Heart right ventricle (tissue), 16 donors: ENCODE measurements around the gene ZNF695. TPM values are rescaled to one million over a fixed set of nuclear protein-coding genes. Genes with fewer than 3 reads are reported as not detected.

Experiments used
- ATAC-seq, 8 donors: fragments of 200-7000 bp; cut with Tn5 transposase; one replicate each; pipeline ENCODE4 v1.9.1; 2020; ENCODE audit warnings: mild to moderate bottlenecking in 8 of 8, moderate library complexity in 8 of 8, moderate number of reproducible peaks in 1 of 8
- DNase-seq, 2 donors: peaks; one replicate each; pipeline ENCODE4 v3.0.0-alpha.2; 2020
- H3K27ac ChIP-seq, 10 donors: fragments of 200-600 bp; sonication (generic) in 2 of 10; one replicate each; pipeline versions ENCODE4 v1.5.0 to v1.8.0; 2020 to 2022; ENCODE audit warnings: mild to moderate bottlenecking in 3 of 10
- H3K27me3 ChIP-seq, 7 donors: fragments of 200-600 bp; one replicate each; pipeline ENCODE4 v1.8.0; 2021 to 2022; ENCODE audit warnings: mild to moderate bottlenecking in 2 of 7
- H3K36me3 ChIP-seq, 9 donors: fragments of 200-600 bp; sonication (generic) in 1 of 9; one replicate each; pipeline versions ENCODE4 v1.5.0 to v1.8.0; 2020 to 2022; ENCODE audit warnings: mild to moderate bottlenecking in 2 of 9
- H3K4me1 ChIP-seq, 9 donors: fragments of 200-600 bp; sonication (generic) in 1 of 9; one replicate each; pipeline versions ENCODE4 v1.5.0 to v1.8.0; 2020 to 2022; ENCODE audit warnings: mild to moderate bottlenecking in 4 of 9
- H3K4me3 ChIP-seq, 10 donors: fragments of 200-600 bp; sonication (generic) in 2 of 10; one replicate each; pipeline versions ENCODE4 v1.5.0 to v1.8.0; 2020 to 2022; ENCODE audit warnings: mild to moderate bottlenecking in 7 of 10, moderate library complexity in 2 of 10
- H3K9me3 ChIP-seq, 11 donors: fragments of 200-600 bp in 10 of 11; sonication (generic) in 2 of 11; one replicate each; pipeline versions ENCODE4 v1.5.0 to v1.8.0; 2013 to 2022; ENCODE audit warnings: mild to moderate bottlenecking in 2 of 11, control low read depth in 1 of 11, moderate library complexity in 1 of 11
- CTCF ChIP-seq, 9 donors: fragments of 200-600 bp; sonication (generic) in 2 of 9; IDR thresholded peaks; one replicate each; pipeline versions ENCODE4 v1.5.0 to v1.8.0; 2021 to 2022; ENCODE audit warnings: antibody characterized with exemption in 9 of 9, mild to moderate bottlenecking in 5 of 9, moderate library complexity in 1 of 9
- WGBS, 2 donors: extraction: QIAGEN DNeasy Blood & Tissue Kit; methylation state at CpG; one replicate each; pipeline ENCODE4 v1.1.7; 2013; ENCODE audit warnings: inconsistent platforms in 1 of 2; 5-methylcytosine and 5-hydroxymethylcytosine counted together
- intact Hi-C, 10 donors: fragments of 100-400 bp; cut with DNase I; formaldehyde crosslinking; loops; one replicate each; pipeline versions ENCODE4 v1.11.1 to v1.14.2; 2022
- polyA plus RNA-seq, 2 donors: library from polyadenylated mRNA; stranded (reverse); fragments of 200-250 nt; gene quantifications; one replicate each; pipeline ENCODE4 v1.2.3, GENCODE V29; 2013
- total RNA-seq, 10 donors: library from RNA; stranded (reverse); fragmentation: NEBNext Ultra II Directional in 3 of 10; extraction: Animal tissue kit (Norgen Biotek cat#: 25700) in 3 of 10; gene quantifications; one replicate each; pipeline versions ENCODE4 v1.2.1 to v1.2.4, GENCODE V29; 2021 to 2023
- donor health status: Arrhythmogenic right ventricular cardiomyopathy.
- donor health status: ischemic (EF 13 %, LVEDD 7.1; RV severe dilation, severe dysfunction).
- donor health status: healthy with polysubstance abuse.
- donor health status: DM: no; HTN: yes; CAD: no.
- donor health status: DM: no; HTN: no; CAD: no.
- donor health status: ischemic (EF 25% LVEDD 6.9; RV normal size, moderate dysfunction).
- donor health status: ischemic (EF 25% LVEDD 5.7; RV mildly dilated, moderate dysfunction).
- donor health status: healthy.
- donor health status: DM: yes; HTN: yes; CAD: no.
- donor health status: Ischemic cardiomyopathy.
- donor health status: ischemic (EF 35%, LVEDD 5.7; RV mildly dilated, moderate dysfunction).
- donor health status: nonischemic (EF 11% LVEDD 7.7; RV severe dilation, severe dysfunction).
- donor health status: DM: yes; HTN: yes; CAD: no.
- donor health status: PGD.
- donor health status: ischemic (EF 29% LVEDD 5.4; RV normal size, mild dysfunction).
- donor health status: nonischemic (EF 23%, LVEDD 6.1; RV moderate dilation, normal function).

Gene ZNF695
- total and polyA plus RNA-seq, 12 donors, result 0.01 to 0.25 (median 0.19) TPM; not detected in 9

- ATAC-seq, result no peak
- H3K27ac ChIP-seq, result no peak overlapping the region
- H3K4me3 ChIP-seq, result no peak overlapping the region
- no peaks in the 10 kb centered on the region for H3K27me3 ChIP-seq
- intact Hi-C loops, result no loop called here
- DNase-seq, result no peak
- H3K4me1 ChIP-seq, result no peaks in the 10 kb centered on the region
- TF ChIP-seq CTCF (IDR thresholded peaks at IDR 0.05), result no peak
- no peaks in the 10 kb centered on the region for H3K36me3 ChIP-seq
- 98 to 100% methylated on average over 1 of the region's 1 CpG for WGBS, 2 donors
- peaks cover 6 to 100% (median 90%) of the 10 kb centered on the region in 11 donors for H3K9me3 ChIP-seq
Measured at GRCh38 chr1:246987083-246987690, 20.7 kb downstream of the ZNF695 start.

- DNase-seq (no peak), ATAC-seq (no peak)
- no peak for TF ChIP-seq CTCF (IDR thresholded peaks at IDR 0.05)
- no peaks in the 10 kb centered on the region for H3K27me3 ChIP-seq
- H3K27ac ChIP-seq, result no peak overlapping the region
- intact Hi-C loops, result no loop called here
- H3K4me3 ChIP-seq, result no peak overlapping the region
- H3K4me1 ChIP-seq, result no peaks in the 10 kb centered on the region
- no peaks in the 10 kb centered on the region for H3K36me3 ChIP-seq
- H3K9me3 ChIP-seq, result peaks cover 0 to 78% (median 22%) of the 10 kb centered on the region in 11 donors
- WGBS, 2 donors, result 97 to 100% methylated on average over 6 of the region's 6 CpGs
Measured at GRCh38 chr1:246978785-246979184, 29.1 kb downstream of the ZNF695 start.

GRCh38 chr1:246978281-246978680 is 29.6 kb downstream of the ZNF695 start:
- DNase-seq, result no peak
- WGBS, 2 donors, result 97 to 100% methylated on average over 2 of the region's 2 CpGs
- intact Hi-C loops, result no loop called here

GRCh38 chr1:246971969-246972368 is 35.9 kb downstream of the ZNF695 start:
- Histone ChIP-seq H3K9me3 (peaks cover 0 to 44% (median 0%) of the 10 kb centered on the region in 11 donors), H3K36me3 (no peaks in the 10 kb centered on the region), H3K4me1 (no peaks in the 10 kb centered on the region), H3K27me3 (no peaks in the 10 kb centered on the region), H3K27ac (no peak overlapping the region), H3K4me3 (no peak overlapping the region)
- ATAC-seq (peak in 1 of 8 donors; percentile 8), DNase-seq (no peak)
- intact Hi-C loops, result loop anchor here in 6 of 10 donors (5.0 kb wide), 2 partner anchors 60 to 65 kb away; no protein-coding TSS in a partner anchor
- TF ChIP-seq CTCF (IDR thresholded peaks at IDR 0.05), result no peak
- WGBS, 2 donors, result 95% methylated on average over 7 of the region's 7 CpGs

More at GRCh38 chr1:246978281-246978680, 29.6 kb downstream of the ZNF695 start:
- no peaks in the 10 kb centered on the region for H3K4me1 ChIP-seq
- peaks cover 0 to 73% (median 21%) of the 10 kb centered on the region in 11 donors for H3K9me3 ChIP-seq
- H3K27me3 ChIP-seq, result no peaks in the 10 kb centered on the region
- ATAC-seq, result no peak
- no peak for TF ChIP-seq CTCF (IDR thresholded peaks at IDR 0.05)
- no peak overlapping the region for H3K27ac ChIP-seq
- H3K36me3 ChIP-seq, result no peaks in the 10 kb centered on the region
- H3K4me3 ChIP-seq, result no peak overlapping the region
